DOHH2 (cell line): ENCODE data around the gene DUSP8.

Experiments
- H3F3A ChIP-seq: fragments of 200-600 bp; sonication (generic), shearing (Covaris generic); 2 replicates; pipeline ENCODE4 v1.6.0; 2016; ENCODE audit warnings: antibody characterized with exemption, mild to moderate bottlenecking; ENCODE audit not compliant: control insufficient read depth, insufficient read depth
- H3K27ac ChIP-seq: fragments of 200-600 bp; sonication (generic); 2 replicates; pipeline ENCODE4 v1.5.1; 2014; ENCODE audit warnings: low read depth, mild to moderate bottlenecking, low read length, moderate library complexity
- H3K27me3 ChIP-seq: fragments of 200-600 bp; sonication (generic); 2 replicates; pipeline ENCODE4 v1.6.1; 2014; ENCODE audit warnings: mild to moderate bottlenecking, low read length, mixed read lengths; ENCODE audit not compliant: control insufficient read depth
- H3K36me3 ChIP-seq: fragments of 200-600 bp; sonication (generic); 2 replicates; pipeline ENCODE4 v1.6.1; 2014; ENCODE audit warnings: mild to moderate bottlenecking, low read length, moderate library complexity, mixed read lengths; ENCODE audit not compliant: control insufficient read depth
- H3K4me1 ChIP-seq: fragments of 200-600 bp; sonication (generic); 2 replicates; pipeline ENCODE4 v1.6.1; 2014; ENCODE audit warnings: mild to moderate bottlenecking, low read length, mixed read lengths; ENCODE audit not compliant: control insufficient read depth
- H3K4me2 ChIP-seq: fragments of 200-600 bp; sonication (generic); 2 replicates; pipeline ENCODE4 v1.6.0; 2014; ENCODE audit warnings: mild to moderate bottlenecking, low read length, moderate library complexity
- H3K4me3 ChIP-seq: fragments of 200-600 bp; sonication (generic); 2 replicates; pipeline ENCODE4 v1.5.1; 2014; ENCODE audit warnings: mild to moderate bottlenecking, low read length, mixed read lengths
- H3K79me2 ChIP-seq: fragments of 200-600 bp; sonication (generic); 2 replicates; pipeline ENCODE4 v1.6.1; 2014; ENCODE audit warnings: mild to moderate bottlenecking, low read length, mixed read lengths; ENCODE audit not compliant: control insufficient read depth
- H3K9me2 ChIP-seq: fragments of 200-600 bp; sonication (generic); replicated peaks from 2 replicates; pipeline ENCODE4 v1.6.1; 2014; ENCODE audit warnings: mild to moderate bottlenecking, low read length, mixed read lengths; ENCODE audit not compliant: control insufficient read depth
- H3K9me3 ChIP-seq: fragments of 200-600 bp; sonication (generic); 2 replicates; pipeline ENCODE4 v1.6.1; 2014; ENCODE audit warnings: antibody characterized with exemption, low read length, mixed read lengths; ENCODE audit not compliant: control insufficient read depth, insufficient read depth
- H4K20me1 ChIP-seq: fragments of 200-600 bp; sonication (generic); 2 replicates; pipeline ENCODE4 v1.6.0; 2014; ENCODE audit warnings: low read depth, mild to moderate bottlenecking, antibody characterized with exemption, low read length, moderate library complexity; ENCODE audit not compliant: control insufficient read depth, insufficient read depth
- EZH2phosphoT487 ChIP-seq: fragments of 200-600 bp; sonication (generic); IDR thresholded peaks from 2 replicates; pipeline ENCODE4 v1.6.1; 2017; ENCODE audit warnings: borderline replicate concordance, mild to moderate bottlenecking, antibody characterized with exemption, low read length, moderate library complexity, mixed read lengths
- TF ChIP-seq, protein P1 (sequence below): fragments of 200-600 bp; sonication (generic); IDR thresholded peaks from one replicate; pipeline ENCODE4 v1.5.1; 2014; ENCODE audit warnings: antibody characterized with exemption, mild to moderate bottlenecking, low read depth, low read length; ENCODE audit not compliant: poor library complexity, severe bottlenecking

The DUSP8 gene

GRCh38 chr11:1520663-1521267 lies 51.3 kb downstream of the DUSP8 start:
- no peak overlapping the region for H3K4me2 ChIP-seq
- no peak overlapping the region for H3K27ac ChIP-seq
- H3K79me2 ChIP-seq: peaks cover 86% of the 10 kb centered on the region

GRCh38 chr11:1520209-1520662 lies 51.8 kb downstream of the DUSP8 start:
- no peaks in the 10 kb centered on the region for H3K36me3 ChIP-seq
- no peaks in the 10 kb centered on the region for H3F3A ChIP-seq
- no peaks in the 10 kb centered on the region for H3K9me3 ChIP-seq
- peaks cover 89% of the 10 kb centered on the region for H3K79me2 ChIP-seq
- TF ChIP-seq, protein P1, sequence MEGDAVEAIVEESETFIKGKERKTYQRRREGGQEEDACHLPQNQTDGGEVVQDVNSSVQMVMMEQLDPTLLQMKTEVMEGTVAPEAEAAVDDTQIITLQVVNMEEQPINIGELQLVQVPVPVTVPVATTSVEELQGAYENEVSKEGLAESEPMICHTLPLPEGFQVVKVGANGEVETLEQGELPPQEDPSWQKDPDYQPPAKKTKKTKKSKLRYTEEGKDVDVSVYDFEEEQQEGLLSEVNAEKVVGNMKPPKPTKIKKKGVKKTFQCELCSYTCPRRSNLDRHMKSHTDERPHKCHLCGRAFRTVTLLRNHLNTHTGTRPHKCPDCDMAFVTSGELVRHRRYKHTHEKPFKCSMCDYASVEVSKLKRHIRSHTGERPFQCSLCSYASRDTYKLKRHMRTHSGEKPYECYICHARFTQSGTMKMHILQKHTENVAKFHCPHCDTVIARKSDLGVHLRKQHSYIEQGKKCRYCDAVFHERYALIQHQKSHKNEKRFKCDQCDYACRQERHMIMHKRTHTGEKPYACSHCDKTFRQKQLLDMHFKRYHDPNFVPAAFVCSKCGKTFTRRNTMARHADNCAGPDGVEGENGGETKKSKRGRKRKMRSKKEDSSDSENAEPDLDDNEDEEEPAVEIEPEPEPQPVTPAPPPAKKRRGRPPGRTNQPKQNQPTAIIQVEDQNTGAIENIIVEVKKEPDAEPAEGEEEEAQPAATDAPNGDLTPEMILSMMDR: no peak
- TF ChIP-seq EZH2phosphoT487: no peak
- H3K9me2 ChIP-seq: no peaks in the 10 kb centered on the region
- H4K20me1 ChIP-seq: peaks cover 24% of the 10 kb centered on the region
- no peak overlapping the region for H3K4me3 ChIP-seq
- no peak overlapping the region for H3K27ac ChIP-seq
- peaks cover 38% of the 10 kb centered on the region for H3K4me1 ChIP-seq
- no peak overlapping the region for H3K4me2 ChIP-seq
- no peaks in the 10 kb centered on the region for H3K27me3 ChIP-seq

More at GRCh38 chr11:1520663-1521267, 51.3 kb downstream of the DUSP8 start:
- peaks cover 22% of the 10 kb centered on the region for H4K20me1 ChIP-seq
- no peaks in the 10 kb centered on the region for H3K9me3 ChIP-seq
- no peak overlapping the region for H3K4me3 ChIP-seq
- no peaks in the 10 kb centered on the region for H3K9me2 ChIP-seq
- H3K27me3 ChIP-seq: no peaks in the 10 kb centered on the region
- no peak for TF ChIP-seq EZH2phosphoT487
- TF ChIP-seq, protein P1: no peak
- H3K36me3 ChIP-seq: no peaks in the 10 kb centered on the region
- peaks cover 38% of the 10 kb centered on the region for H3K4me1 ChIP-seq
- no peaks in the 10 kb centered on the region for H3F3A ChIP-seq

DNA sequence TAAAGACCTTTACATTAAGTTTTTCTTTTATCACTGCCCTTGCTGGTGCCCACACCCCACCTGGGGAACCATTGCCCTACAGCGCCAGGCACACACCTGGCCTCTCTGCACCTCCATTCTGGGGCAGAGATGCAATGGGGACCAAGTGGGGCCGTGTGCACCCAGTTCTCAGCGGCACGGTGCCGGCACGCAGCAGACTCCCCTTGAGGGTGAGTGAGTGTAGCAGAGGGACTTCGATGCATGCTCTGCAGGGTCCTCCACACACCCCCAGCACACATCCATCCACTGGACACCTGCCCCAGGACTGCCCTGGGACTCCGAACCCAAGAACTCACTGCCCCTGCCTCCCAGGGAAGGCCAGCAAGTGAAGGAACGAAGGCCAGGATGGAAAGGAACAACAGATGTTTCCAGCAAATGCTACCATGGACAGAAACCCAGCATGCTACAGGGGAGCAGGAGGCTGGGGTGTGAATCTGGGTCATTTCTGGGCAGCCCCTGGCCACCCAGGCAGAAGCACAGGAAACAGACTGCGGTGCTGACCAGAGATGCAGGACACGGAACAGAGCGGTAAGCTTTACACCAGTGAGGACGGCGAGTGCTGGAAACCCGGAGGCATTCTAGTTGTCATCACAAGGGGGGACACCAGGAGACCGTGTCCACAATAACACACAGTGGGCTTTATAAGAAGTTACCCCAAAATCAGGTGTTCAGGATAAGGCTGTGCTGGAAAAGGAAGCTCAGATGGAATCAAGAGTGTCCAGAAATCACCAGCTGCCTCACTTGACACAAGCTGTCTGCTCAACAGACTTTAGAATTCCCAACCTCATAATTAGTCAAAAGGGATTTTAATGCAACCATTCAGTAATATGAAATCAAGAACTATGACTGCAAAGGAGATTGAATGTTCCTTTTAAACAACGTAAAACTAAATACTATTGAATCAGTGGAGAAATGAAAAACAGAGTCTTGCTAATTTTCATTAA lies 52.8 kb downstream of the DUSP8 start:
- H3F3A ChIP-seq: no peaks in the 10 kb centered on the region
- H3K4me1 ChIP-seq: peaks cover 34% of the 10 kb centered on the region
- TF ChIP-seq, protein P1: no peak
- no peak for TF ChIP-seq EZH2phosphoT487
- H3K9me3 ChIP-seq: no peaks in the 10 kb centered on the region
- no peaks in the 10 kb centered on the region for H3K27me3 ChIP-seq
- no peak overlapping the region for H3K4me2 ChIP-seq
- no peaks in the 10 kb centered on the region for H3K36me3 ChIP-seq
- no peaks in the 10 kb centered on the region for H3K9me2 ChIP-seq
- H3K27ac ChIP-seq: no peak overlapping the region
- no peak overlapping the region for H3K4me3 ChIP-seq
- H4K20me1 ChIP-seq: peaks cover 31% of the 10 kb centered on the region
- H3K79me2 ChIP-seq: peaks cover 90% of the 10 kb centered on the region
